Measurements from ENCODE around the gene GALNT16. TPM values are rescaled to one million over a fixed set of nuclear protein-coding genes. Genes with fewer than 3 reads are reported as not detected.

Gene GALNT16
- total RNA-seq, 4 donors from 2014 or later: 2.2 to 7.1 (median 6.9) TPM

DNA sequence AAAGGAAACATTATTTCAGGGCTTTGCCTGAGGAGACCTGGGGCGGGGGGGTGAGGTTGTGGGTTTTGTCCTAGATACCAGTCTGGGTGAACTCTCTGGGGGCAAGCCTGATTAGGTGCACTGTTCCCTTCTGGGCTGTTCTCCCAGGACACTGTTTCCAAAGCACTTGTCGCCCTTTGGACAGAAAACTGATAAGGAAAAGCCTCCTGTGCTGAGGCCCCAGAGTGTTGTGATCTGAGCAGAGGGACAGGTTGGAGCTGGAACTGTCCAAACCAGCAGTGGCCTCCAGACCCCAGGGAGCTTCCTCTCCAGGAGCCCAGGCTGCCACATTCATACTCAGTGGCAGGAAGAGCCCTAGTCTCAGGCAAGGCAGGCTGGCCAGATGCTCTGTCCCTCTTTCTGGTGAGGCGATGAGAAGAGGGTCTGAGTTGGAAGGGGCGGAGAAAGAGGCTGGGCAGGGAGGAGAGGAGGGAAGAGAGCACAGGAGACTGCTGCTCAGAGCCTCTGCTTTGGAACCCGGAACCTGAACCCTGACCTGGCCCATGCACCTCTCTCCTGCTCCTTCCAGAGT, 1.9 kb downstream of the GALNT16 start:
- DNase-seq: no peak
- WGBS, 2 donors: 58 to 67% methylated on average over 5 of the region's 5 CpGs
- Histone ChIP-seq H3K4me1 (peaks cover 6 to 22% of the 10 kb centered on the region in 2 donors), H3K9me3 (no peaks in the 10 kb centered on the region), H3K27ac (peak overlapping the region in 1 of 3 donors; percentile 22), H3K4me3 (replicated peaks in 1 of 3) (peak overlapping the region in 1 of 3 donors; percentile 42), H3K36me3 (no peaks in the 10 kb centered on the region), H3K27me3 (no peaks in the 10 kb centered on the region)
- intact Hi-C loops (cut with DNase I): no loop called here
- TF ChIP-seq, protein P1, sequence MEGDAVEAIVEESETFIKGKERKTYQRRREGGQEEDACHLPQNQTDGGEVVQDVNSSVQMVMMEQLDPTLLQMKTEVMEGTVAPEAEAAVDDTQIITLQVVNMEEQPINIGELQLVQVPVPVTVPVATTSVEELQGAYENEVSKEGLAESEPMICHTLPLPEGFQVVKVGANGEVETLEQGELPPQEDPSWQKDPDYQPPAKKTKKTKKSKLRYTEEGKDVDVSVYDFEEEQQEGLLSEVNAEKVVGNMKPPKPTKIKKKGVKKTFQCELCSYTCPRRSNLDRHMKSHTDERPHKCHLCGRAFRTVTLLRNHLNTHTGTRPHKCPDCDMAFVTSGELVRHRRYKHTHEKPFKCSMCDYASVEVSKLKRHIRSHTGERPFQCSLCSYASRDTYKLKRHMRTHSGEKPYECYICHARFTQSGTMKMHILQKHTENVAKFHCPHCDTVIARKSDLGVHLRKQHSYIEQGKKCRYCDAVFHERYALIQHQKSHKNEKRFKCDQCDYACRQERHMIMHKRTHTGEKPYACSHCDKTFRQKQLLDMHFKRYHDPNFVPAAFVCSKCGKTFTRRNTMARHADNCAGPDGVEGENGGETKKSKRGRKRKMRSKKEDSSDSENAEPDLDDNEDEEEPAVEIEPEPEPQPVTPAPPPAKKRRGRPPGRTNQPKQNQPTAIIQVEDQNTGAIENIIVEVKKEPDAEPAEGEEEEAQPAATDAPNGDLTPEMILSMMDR (IDR thresholded peaks at IDR 0.05): no peak
- TF ChIP-seq POLR2A (IDR thresholded peaks at IDR 0.05): no peak

GRCh38 chr14:69262516-69262915, 2.6 kb downstream of the GALNT16 start:
- 88 to 92% methylated on average over 3 of the region's 3 CpGs for WGBS, 2 donors
- no peak overlapping the region for H3K4me3 ChIP-seq (replicated peaks in 1 of 3)
- H3K36me3 ChIP-seq: no peaks in the 10 kb centered on the region
- H3K9me3 ChIP-seq: no peaks in the 10 kb centered on the region
- no peak overlapping the region for H3K27ac ChIP-seq
- H3K4me1 ChIP-seq: peaks cover 6 to 22% of the 10 kb centered on the region in 2 donors
- no peak for DNase-seq
- intact Hi-C loops (cut with DNase I): no loop called here
- TF ChIP-seq, protein P1 (IDR thresholded peaks at IDR 0.05): no peak
- no peak for TF ChIP-seq POLR2A (IDR thresholded peaks at IDR 0.05)
- no peaks in the 10 kb centered on the region for H3K27me3 ChIP-seq

GRCh38 chr14:69263364-69263763, 3.4 kb downstream of the GALNT16 start:
- TF ChIP-seq POLR2A (IDR thresholded peaks at IDR 0.05): no peak
- TF ChIP-seq, protein P1 (IDR thresholded peaks at IDR 0.05): no peak
- peak overlapping the region in 1 of 3 donors; percentile 12 for H3K27ac ChIP-seq
- no peaks in the 10 kb centered on the region for H3K9me3 ChIP-seq
- intact Hi-C loops (cut with DNase I): no loop called here
- peak; percentile 15 to 23 for DNase-seq
- H3K4me3 ChIP-seq (replicated peaks in 1 of 3): no peak overlapping the region
- no peaks in the 10 kb centered on the region for H3K36me3 ChIP-seq
- WGBS, 2 donors: 79 to 81% methylated on average over 5 to 6 of the region's 6 CpGs
- no peaks in the 10 kb centered on the region for H3K27me3 ChIP-seq
- H3K4me1 ChIP-seq: peaks cover 6 to 22% of the 10 kb centered on the region in 2 donors

- no peaks in the 10 kb centered on the region for H3K9me3 ChIP-seq
- H3K27me3 ChIP-seq: no peaks in the 10 kb centered on the region
- peak overlapping the region in 1 of 3 donors; percentile 12 for H3K27ac ChIP-seq
- H3K4me1 ChIP-seq: peaks cover 6 to 22% of the 10 kb centered on the region in 2 donors
- DNase-seq: no peak
- no peak overlapping the region for H3K4me3 ChIP-seq (replicated peaks in 1 of 3)
- intact Hi-C loops (cut with DNase I): no loop called here
- 83 to 85% methylated on average over 4 to 8 of the region's 8 CpGs for WGBS, 2 donors
- no peak for TF ChIP-seq POLR2A (IDR thresholded peaks at IDR 0.05)
- TF ChIP-seq, protein P1 (IDR thresholded peaks at IDR 0.05): no peak
- H3K36me3 ChIP-seq: no peaks in the 10 kb centered on the region
Observed at GRCh38 chr14:69263771-69264170, 3.8 kb downstream of the GALNT16 start.

GRCh38 chr14:69266572-69267345, 6.8 kb downstream of the GALNT16 start:
- intact Hi-C loops (cut with DNase I): no loop called here
- peaks cover 0 to 2% of the 10 kb centered on the region in 2 donors for H3K4me1 ChIP-seq
- no peak for DNase-seq
- no peaks in the 10 kb centered on the region for H3K9me3 ChIP-seq
- TF ChIP-seq POLR2A (IDR thresholded peaks at IDR 0.05): no peak
- TF ChIP-seq, protein P1 (IDR thresholded peaks at IDR 0.05): no peak
- WGBS, 2 donors: 85 to 93% methylated on average over 8 of the region's 8 CpGs
- H3K27me3 ChIP-seq: no peaks in the 10 kb centered on the region
- H3K27ac ChIP-seq: no peak overlapping the region
- no peak overlapping the region for H3K4me3 ChIP-seq (replicated peaks in 1 of 3)
- no peaks in the 10 kb centered on the region for H3K36me3 ChIP-seq
